Breast epithelium (tissue), 4 donors: Measurements from ENCODE around the gene ZNF423. TPM values are rescaled to one million over a fixed set of nuclear protein-coding genes. Genes with fewer than 3 reads are reported as not detected.

ENCODE experiments used
- DNase-seq, 2 donors: peaks; one replicate each; pipeline ENCODE4 v3.0.0-alpha.2; 2019; ENCODE audit warnings: low spot score in 2 of 2
- H3K27ac ChIP-seq, 2 donors: fragments of 200-600 bp; sonication (generic) in 1 of 2; one replicate each; pipeline ENCODE4 v1.5.1; 2016 to 2019; ENCODE audit warnings: mild to moderate bottlenecking in 1 of 2
- H3K27me3 ChIP-seq, 2 donors: fragments of 200-600 bp; sonication (generic) in 1 of 2; one replicate each; pipeline versions ENCODE4 v1.5.1 to v1.6.0; 2017 to 2019; ENCODE audit warnings: control low read depth in 1 of 2, mild to moderate bottlenecking in 1 of 2
- H3K36me3 ChIP-seq: fragments of 200-600 bp; one replicate; pipeline ENCODE4 v1.5.1; 2019
- H3K4me1 ChIP-seq, 2 donors: fragments of 200-600 bp; sonication (generic); one replicate each; pipeline ENCODE4 v1.5.1; 2016 to 2019; ENCODE audit warnings: control low read depth in 1 of 2
- H3K4me3 ChIP-seq, 3 donors: fragments of 200-600 bp; sonication (generic); 1 replicate in 2 of 3; 2 replicates in 1 of 3; pipeline ENCODE4 v1.5.1; 2016 to 2019; ENCODE audit warnings: mild to moderate bottlenecking in 3 of 3, moderate library complexity in 2 of 3
- H3K9me3 ChIP-seq, 2 donors: fragments of 200-600 bp; sonication (generic) in 1 of 2; one replicate each; pipeline ENCODE4 v1.5.1; 2016 to 2019; ENCODE audit warnings: control low read depth in 1 of 2
- POLR2A ChIP-seq: fragments of 450-650 bp; IDR thresholded peaks from one replicate; pipeline ENCODE4 v1.6.1; 2016; ENCODE audit warnings: antibody characterized with exemption, mild to moderate bottlenecking, moderate library complexity
- POLR2AphosphoS5 ChIP-seq, 3 donors: sonication (generic); formaldehyde crosslinking; IDR thresholded peaks; one replicate each; pipeline ENCODE4 v1.6.1; 2017; ENCODE audit warnings: antibody characterized with exemption in 3 of 3
- intact Hi-C: fragments of 100-400 bp; cut with DNase I; formaldehyde crosslinking; loops from one replicate; pipeline ENCODE4 v1.15.1; 2023; ENCODE audit warnings: low total_unique reads
- total RNA-seq, 3 donors: library from RNA; depleted of rRNA; stranded (reverse); fragments of >200 nt; gene quantifications; one replicate each; pipeline ENCODE4 v1.1.0, GENCODE V29; 2016
- TF ChIP-seq, protein P1 (sequence below), 3 donors: fragments of 450-650 bp; IDR thresholded peaks; one replicate each; pipeline ENCODE4 v1.5.1; 2016 to 2017; ENCODE audit warnings: antibody characterized with exemption in 3 of 3, mild to moderate bottlenecking in 3 of 3, moderate library complexity in 3 of 3

Gene ZNF423
- total RNA-seq, 3 donors from 2014 or later: 4.7 to 8.0 (median 5.9) TPM

DNA sequence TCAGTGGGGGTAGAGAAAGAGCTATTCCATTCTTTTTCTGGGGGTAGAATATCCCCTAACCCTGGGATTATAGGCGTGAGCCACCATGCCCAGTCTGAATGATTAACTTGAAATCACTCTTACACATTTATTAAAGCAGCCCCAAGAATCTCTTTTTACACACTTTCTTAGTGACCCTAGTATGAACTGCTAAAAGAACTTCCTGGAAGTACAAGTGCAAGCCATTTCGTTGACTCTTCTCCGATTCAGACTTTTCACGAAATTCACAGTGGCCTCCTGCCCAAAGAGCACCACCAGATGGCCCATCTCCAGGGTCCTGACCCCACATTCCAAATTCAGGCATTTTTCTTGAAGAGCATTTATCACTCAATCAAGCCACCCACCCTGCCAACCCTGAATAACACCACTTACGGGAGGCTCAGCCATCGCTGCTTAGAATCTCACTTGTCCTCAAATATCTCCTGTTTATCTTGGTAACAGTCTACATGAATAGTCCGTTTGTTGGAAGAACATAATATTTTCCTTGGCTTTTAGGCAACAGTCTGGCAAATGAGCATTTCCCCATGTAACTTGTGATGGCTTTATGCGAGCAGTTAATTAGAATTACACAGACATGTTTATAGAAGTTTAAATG lies 28.0 kb downstream of the ZNF423 start:
- H3K27me3 ChIP-seq: no peaks in the 10 kb centered on the region
- no peaks in the 10 kb centered on the region for H3K4me1 ChIP-seq
- DNase-seq: no peak
- peak overlapping the region; percentile 55 to 68 for H3K27ac ChIP-seq
- H3K9me3 ChIP-seq: no peaks in the 10 kb centered on the region
- H3K4me3 ChIP-seq: no peak overlapping the region
- intact Hi-C loops: no loop called here
- TF ChIP-seq POLR2AphosphoS5 (IDR thresholded peaks at IDR 0.05) (peak in 1 of 3 donors; percentile 74), POLR2A (no peak)
- H3K36me3 ChIP-seq: no peaks in the 10 kb centered on the region

DNA sequence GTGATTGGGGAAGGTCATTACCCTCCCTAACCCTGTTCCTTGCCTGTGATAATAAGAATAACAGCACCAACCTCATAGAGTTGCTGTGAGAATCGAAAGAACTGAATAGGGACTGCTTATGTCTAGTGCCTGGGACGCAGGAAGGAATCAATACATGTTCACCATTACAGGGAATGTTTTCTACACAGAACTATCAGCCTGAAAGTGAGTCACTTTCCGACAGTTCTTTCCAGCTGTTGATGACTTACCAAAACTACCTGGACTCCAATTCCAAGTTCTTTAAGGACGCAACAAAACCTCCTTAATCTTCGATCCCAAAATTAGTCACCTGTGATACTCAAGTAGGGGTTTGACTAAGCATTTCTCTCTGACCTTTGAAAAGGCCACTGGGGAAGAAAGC lies 29.4 kb downstream of the ZNF423 start:
- Histone ChIP-seq H3K4me3 (no peak overlapping the region), H3K9me3 (no peaks in the 10 kb centered on the region), H3K27ac (peak overlapping the region; percentile 6 to 54), H3K27me3 (no peaks in the 10 kb centered on the region), H3K36me3 (no peaks in the 10 kb centered on the region), H3K4me1 (no peaks in the 10 kb centered on the region)
- no peak for DNase-seq
- TF ChIP-seq, protein P1, sequence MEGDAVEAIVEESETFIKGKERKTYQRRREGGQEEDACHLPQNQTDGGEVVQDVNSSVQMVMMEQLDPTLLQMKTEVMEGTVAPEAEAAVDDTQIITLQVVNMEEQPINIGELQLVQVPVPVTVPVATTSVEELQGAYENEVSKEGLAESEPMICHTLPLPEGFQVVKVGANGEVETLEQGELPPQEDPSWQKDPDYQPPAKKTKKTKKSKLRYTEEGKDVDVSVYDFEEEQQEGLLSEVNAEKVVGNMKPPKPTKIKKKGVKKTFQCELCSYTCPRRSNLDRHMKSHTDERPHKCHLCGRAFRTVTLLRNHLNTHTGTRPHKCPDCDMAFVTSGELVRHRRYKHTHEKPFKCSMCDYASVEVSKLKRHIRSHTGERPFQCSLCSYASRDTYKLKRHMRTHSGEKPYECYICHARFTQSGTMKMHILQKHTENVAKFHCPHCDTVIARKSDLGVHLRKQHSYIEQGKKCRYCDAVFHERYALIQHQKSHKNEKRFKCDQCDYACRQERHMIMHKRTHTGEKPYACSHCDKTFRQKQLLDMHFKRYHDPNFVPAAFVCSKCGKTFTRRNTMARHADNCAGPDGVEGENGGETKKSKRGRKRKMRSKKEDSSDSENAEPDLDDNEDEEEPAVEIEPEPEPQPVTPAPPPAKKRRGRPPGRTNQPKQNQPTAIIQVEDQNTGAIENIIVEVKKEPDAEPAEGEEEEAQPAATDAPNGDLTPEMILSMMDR (IDR thresholded peaks at IDR 0.05): no peak
- intact Hi-C loops: no loop called here

DNA sequence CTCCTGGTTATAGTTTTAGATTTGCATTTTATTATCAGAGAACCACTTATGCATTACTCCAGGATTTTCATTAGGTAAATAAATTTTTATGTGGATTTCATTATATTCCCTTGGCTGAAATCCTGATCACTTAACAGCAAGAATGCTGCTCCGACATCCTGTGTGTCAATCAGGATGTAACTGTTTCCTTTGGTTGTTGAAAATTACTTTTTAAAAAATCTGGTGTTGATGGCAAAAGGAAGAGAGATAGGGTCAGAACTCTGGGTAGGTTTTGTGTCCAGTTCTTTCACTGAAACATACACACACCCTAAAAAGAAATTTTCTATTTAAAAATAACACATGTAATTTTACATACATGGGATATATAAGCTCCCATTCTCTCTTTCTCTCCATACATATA lies 30.9 kb downstream of the ZNF423 start:
- H3K4me1 ChIP-seq: no peaks in the 10 kb centered on the region
- no peak for TF ChIP-seq POLR2A
- no peak for TF ChIP-seq POLR2AphosphoS5 (IDR thresholded peaks at IDR 0.05)
- TF ChIP-seq, protein P1 (IDR thresholded peaks at IDR 0.05): no peak
- no peak for DNase-seq
- H3K4me3 ChIP-seq: no peak overlapping the region
- H3K36me3 ChIP-seq: no peaks in the 10 kb centered on the region
- intact Hi-C loops: no loop called here
- H3K27ac ChIP-seq: peak overlapping the region in 1 of 2 donors; percentile 43
- no peaks in the 10 kb centered on the region for H3K27me3 ChIP-seq
- H3K9me3 ChIP-seq: no peaks in the 10 kb centered on the region

DNA sequence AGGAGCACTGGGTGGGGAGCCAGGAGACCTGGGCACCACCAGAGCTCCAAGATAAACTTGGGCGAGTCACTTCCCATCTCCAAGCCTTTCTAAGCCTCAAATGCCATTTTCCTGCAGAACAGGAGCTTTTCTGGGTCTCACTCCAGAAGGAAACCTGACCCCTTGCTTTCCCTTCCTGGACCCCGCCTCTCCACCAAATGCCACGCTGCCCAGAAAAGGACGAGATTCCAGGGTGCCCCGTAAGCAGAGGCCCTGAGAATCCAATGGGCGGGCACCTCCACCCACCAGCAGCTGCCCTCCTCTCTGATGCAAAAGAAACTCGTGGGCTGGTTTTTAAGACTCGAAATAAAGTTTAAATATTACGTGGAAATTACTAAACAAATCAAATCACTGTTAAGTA lies 31.3 kb downstream of the ZNF423 start:
- H3K36me3 ChIP-seq: no peaks in the 10 kb centered on the region
- no peak overlapping the region for H3K4me3 ChIP-seq
- DNase-seq: no peak
- H3K4me1 ChIP-seq: no peaks in the 10 kb centered on the region
- intact Hi-C loops: no loop called here
- H3K27ac ChIP-seq: peak overlapping the region in 1 of 2 donors; percentile 43
- no peaks in the 10 kb centered on the region for H3K27me3 ChIP-seq
- no peak for TF ChIP-seq POLR2A
- H3K9me3 ChIP-seq: no peaks in the 10 kb centered on the region

DNA sequence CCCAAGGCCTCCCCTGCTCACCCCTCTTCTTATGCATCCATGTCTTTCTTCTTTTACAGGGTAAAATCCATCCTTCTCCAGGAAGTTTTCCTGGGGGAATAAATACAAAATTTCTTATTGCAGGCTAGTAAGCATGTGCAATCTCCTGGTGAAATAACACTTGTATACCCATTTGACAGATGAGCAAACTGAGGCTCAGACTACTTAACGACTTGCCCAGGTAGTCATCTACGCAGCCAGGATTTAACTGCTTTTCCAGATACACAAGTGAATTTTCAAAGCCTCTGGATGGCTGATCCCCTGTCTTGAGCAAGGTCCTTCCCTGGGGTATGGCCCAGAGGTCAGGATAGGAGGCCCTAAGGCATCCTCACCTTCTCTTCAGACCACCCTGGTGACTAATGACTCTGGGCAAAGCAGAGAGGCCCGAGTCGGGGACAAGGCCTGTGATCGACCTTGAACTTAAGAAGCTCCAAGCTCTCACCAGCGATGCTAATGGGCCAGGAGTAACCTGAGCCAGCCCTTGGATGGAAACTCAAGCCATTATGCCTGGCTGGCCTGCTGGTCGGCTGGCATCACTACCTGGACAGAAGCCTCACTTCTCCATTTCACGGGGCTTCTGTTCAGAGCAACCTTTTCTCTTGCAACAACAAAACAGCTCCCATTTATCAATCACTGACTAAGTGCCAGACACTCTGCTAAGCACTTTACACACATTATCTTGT lies 33.1 kb downstream of the ZNF423 start:
- no peaks in the 10 kb centered on the region for H3K9me3 ChIP-seq
- H3K36me3 ChIP-seq: no peaks in the 10 kb centered on the region
- no peaks in the 10 kb centered on the region for H3K4me1 ChIP-seq
- TF ChIP-seq POLR2A (no peak), POLR2AphosphoS5 (IDR thresholded peaks at IDR 0.05) (no peak)
- TF ChIP-seq, protein P1 (IDR thresholded peaks at IDR 0.05): no peak
- no peak overlapping the region for H3K27ac ChIP-seq
- intact Hi-C loops: no loop called here
- DNase-seq: no peak
- no peak overlapping the region for H3K4me3 ChIP-seq
- H3K27me3 ChIP-seq: no peaks in the 10 kb centered on the region

DNA sequence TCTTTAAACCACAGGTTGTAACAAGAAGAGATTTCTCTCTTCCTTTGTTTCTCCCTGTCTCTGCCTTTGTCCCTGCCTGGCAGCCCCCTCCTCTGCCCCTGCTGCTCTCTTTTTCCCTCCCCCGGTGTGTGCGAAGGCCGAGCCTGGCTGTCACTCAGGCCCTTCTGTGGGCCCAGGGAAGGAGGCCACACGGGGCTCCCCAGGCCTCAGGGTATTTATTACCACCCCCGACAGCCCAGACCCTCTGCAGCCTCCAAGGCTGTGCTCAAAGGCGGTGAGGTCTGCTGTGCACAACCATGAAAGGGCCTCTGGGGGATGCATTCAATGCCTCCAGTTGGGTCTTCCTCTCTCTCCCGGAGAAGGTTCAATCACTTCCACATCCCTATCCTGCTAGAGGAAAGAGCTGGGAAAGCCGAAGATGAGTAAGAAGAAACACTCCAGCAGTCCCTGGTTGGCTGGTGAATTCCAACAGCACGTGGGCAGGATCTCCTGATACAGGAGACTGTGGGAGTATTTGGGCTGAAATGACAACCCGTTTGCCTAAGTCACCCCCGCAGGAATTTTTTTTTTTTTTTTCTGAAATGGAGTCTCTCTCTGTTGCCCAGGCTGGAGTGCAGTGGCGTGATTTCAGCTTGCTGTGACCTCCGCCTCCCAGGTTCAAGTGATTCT lies 34.2 kb downstream of the ZNF423 start:
- H3K27me3 ChIP-seq: no peaks in the 10 kb centered on the region
- intact Hi-C loops: no loop called here
- no peaks in the 10 kb centered on the region for H3K36me3 ChIP-seq
- no peak overlapping the region for H3K4me3 ChIP-seq
- no peaks in the 10 kb centered on the region for H3K4me1 ChIP-seq
- no peak overlapping the region for H3K27ac ChIP-seq
- TF ChIP-seq POLR2A: no peak
- TF ChIP-seq, protein P1 (IDR thresholded peaks at IDR 0.05): no peak
- no peak for TF ChIP-seq POLR2AphosphoS5 (IDR thresholded peaks at IDR 0.05)
- H3K9me3 ChIP-seq: no peaks in the 10 kb centered on the region
- no peak for DNase-seq
